ENCODE measurements around the gene KRAS. TPM values are rescaled to one million over a fixed set of nuclear protein-coding genes. Genes with fewer than 3 reads are reported as not detected.

KRAS gene
- total RNA-seq, 1 experiment from 2014 or later = 47.5 TPM

DNA sequence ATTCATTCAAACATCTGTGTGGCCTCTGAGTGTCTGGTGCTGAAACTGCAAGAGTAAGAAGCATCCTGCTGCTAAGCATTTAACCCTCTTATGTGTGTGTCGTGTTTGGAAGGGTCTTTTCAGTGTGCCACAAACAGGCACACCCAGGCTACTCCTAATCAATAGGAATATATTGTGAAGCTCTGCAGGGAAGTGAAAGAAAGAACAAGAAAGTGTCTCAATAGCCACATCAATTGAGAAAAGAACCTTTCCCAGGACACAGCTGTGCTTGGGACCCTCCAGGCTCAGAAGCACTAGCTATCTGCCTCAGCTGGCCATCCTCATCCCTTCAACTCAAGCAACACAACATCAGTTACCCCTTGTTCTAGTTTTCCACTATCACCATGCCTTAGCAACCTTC, 13.4 kb upstream of the KRAS start:
- no CpG with 5 or more reads among the region's 1 CpG for WGBS (ENCODE audit: extremely low coverage, insufficient read length, low lambda C conversion rate)
- peaks cover 6% of the 10 kb centered on the region for H3K4me1 ChIP-seq (ENCODE audit: insufficient read depth, low read length)
- H2BK15ac ChIP-seq (ENCODE audit: low read depth, low read length) = no peak overlapping the region
- H3K79me2 ChIP-seq (ENCODE audit: insufficient read depth, low read length) = no peaks in the 10 kb centered on the region
- H2AFZ ChIP-seq (ENCODE audit: low read length) = no peak overlapping the region
- no peak overlapping the region for H2BK120ac ChIP-seq (ENCODE audit: low read depth, low read length, poor library complexity, severe bottlenecking)
- no peak overlapping the region for H2AK5ac ChIP-seq (ENCODE audit: insufficient read length, low read length)
- no peaks in the 10 kb centered on the region for H3K9me3 ChIP-seq (ENCODE audit: control insufficient read depth, low read depth, low read length)
- no peak overlapping the region for H3K27ac ChIP-seq (ENCODE audit: insufficient read length, low read depth, low read length)
- no peak overlapping the region for H2BK20ac ChIP-seq (ENCODE audit: low read depth, low read length, poor library complexity, severe bottlenecking)
- H4K20me1 ChIP-seq (ENCODE audit: control insufficient read depth, insufficient read depth, insufficient read length) = no peaks in the 10 kb centered on the region
- Mint-ChIP-seq H3K9me3 (no peaks in the 10 kb centered on the region; a peak in 1 of 5 replicates), H3K27me3 (ENCODE audit: low read depth) (no peaks in the 10 kb centered on the region), H3K4me3 (no peak overlapping the region), H3K4me1 (peaks cover 19 to 24% of the 10 kb centered on the region in 2 experiments), H3K27ac (peak overlapping the region in 2 of 3 experiments; percentile 32 to 71; a peak in 2 of 7 replicates), H3K36me3 (ENCODE audit: insufficient read depth in 1 of 3, low read depth in 3 of 3) (peaks cover 0 to 9% (median 0%) of the 10 kb centered on the region in 3 experiments; a peak in 2 of 7 replicates)
- H4K8ac ChIP-seq (replicated peaks; ENCODE audit: insufficient read length, low read depth, low read length) = no peak overlapping the region
- H3K4me2 ChIP-seq (ENCODE audit: insufficient read depth, insufficient read length, low read length) = no peak overlapping the region
- H3K56ac ChIP-seq (ENCODE audit: insufficient read length, low read depth, low read length) = no peak overlapping the region
- no peak overlapping the region for H3K14ac ChIP-seq (ENCODE audit: insufficient read depth, low read length)
- no peak overlapping the region for H3K18ac ChIP-seq (ENCODE audit: insufficient read length, low read depth, low read length)
- H3K79me1 ChIP-seq (ENCODE audit: insufficient read depth, low read depth, low read length, poor library complexity, severe bottlenecking) = no peaks in the 10 kb centered on the region
- no peak overlapping the region for H4K5ac ChIP-seq (ENCODE audit: insufficient read length, low read depth, low read length)
- no peak overlapping the region for H3K9ac ChIP-seq (ENCODE audit: extremely low read depth, insufficient read length, low read length)
- H3K23me2 ChIP-seq (ENCODE audit: insufficient read length, low read depth, low read length, poor library complexity, severe bottlenecking) = no peaks in the 10 kb centered on the region
- H3T11ph ChIP-seq (ENCODE audit: low read length) = no peak overlapping the region
- TF ChIP-seq, protein P1, sequence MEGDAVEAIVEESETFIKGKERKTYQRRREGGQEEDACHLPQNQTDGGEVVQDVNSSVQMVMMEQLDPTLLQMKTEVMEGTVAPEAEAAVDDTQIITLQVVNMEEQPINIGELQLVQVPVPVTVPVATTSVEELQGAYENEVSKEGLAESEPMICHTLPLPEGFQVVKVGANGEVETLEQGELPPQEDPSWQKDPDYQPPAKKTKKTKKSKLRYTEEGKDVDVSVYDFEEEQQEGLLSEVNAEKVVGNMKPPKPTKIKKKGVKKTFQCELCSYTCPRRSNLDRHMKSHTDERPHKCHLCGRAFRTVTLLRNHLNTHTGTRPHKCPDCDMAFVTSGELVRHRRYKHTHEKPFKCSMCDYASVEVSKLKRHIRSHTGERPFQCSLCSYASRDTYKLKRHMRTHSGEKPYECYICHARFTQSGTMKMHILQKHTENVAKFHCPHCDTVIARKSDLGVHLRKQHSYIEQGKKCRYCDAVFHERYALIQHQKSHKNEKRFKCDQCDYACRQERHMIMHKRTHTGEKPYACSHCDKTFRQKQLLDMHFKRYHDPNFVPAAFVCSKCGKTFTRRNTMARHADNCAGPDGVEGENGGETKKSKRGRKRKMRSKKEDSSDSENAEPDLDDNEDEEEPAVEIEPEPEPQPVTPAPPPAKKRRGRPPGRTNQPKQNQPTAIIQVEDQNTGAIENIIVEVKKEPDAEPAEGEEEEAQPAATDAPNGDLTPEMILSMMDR (conservative IDR thresholded peaks at IDR 0.05) = no peak
- no peak overlapping the region for H2BK5ac ChIP-seq (ENCODE audit: insufficient read length, low read length)
- no peak overlapping the region for H3K4ac ChIP-seq (ENCODE audit: low read depth, low read length)
- H3K23ac ChIP-seq (ENCODE audit: insufficient read length, low read depth, low read length) = no peak overlapping the region
- no peaks in the 10 kb centered on the region for H3K27me3 ChIP-seq (ENCODE audit: insufficient read depth, low read length)
- H2BK12ac ChIP-seq (ENCODE audit: insufficient read length, low read depth, low read length) = no peak overlapping the region
- DNase-seq = no peak
- no peak overlapping the region for H4K91ac ChIP-seq (ENCODE audit: insufficient read length, low read depth, low read length)
